Left lung (tissue), 10 donors: ENCODE measurements around the gene SLC12A7. TPM values are rescaled to one million over a fixed set of nuclear protein-coding genes. Genes with fewer than 3 reads are reported as not detected.

ENCODE experiments used
- ATAC-seq: fragments of 200-7000 bp; cut with Tn5 transposase; one replicate; pipeline ENCODE4 v1.9.1; 2020; ENCODE audit warnings: moderate library complexity
- DNase-seq, 4 donors: peaks; one replicate each; pipeline ENCODE4 v3.0.0-alpha.2; 2013 to 2020
- H3K27ac ChIP-seq, 2 donors: fragments of 200-600 bp; sonication (generic) in 1 of 2; one replicate each; pipeline versions ENCODE4 v1.5.0 to v1.8.0; 2020 to 2021
- H3K27me3 ChIP-seq, 2 donors: fragments of 200-600 bp; sonication (generic) in 1 of 2; one replicate each; pipeline versions ENCODE4 v1.5.0 to v1.8.0; 2020 to 2021
- H3K36me3 ChIP-seq, 2 donors: fragments of 200-600 bp; sonication (generic) in 1 of 2; one replicate each; pipeline versions ENCODE4 v1.5.0 to v1.8.0; 2020 to 2021
- H3K4me1 ChIP-seq, 2 donors: fragments of 200-600 bp; one replicate each; pipeline ENCODE4 v1.8.0; 2021
- H3K4me3 ChIP-seq, 2 donors: fragments of 200-600 bp; sonication (generic) in 1 of 2; one replicate each; pipeline versions ENCODE4 v1.5.0 to v1.8.0; 2020 to 2021; ENCODE audit warnings: mild to moderate bottlenecking in 1 of 2
- H3K9me3 ChIP-seq, 2 donors: fragments of 200-600 bp; sonication (generic) in 1 of 2; one replicate each; pipeline versions ENCODE4 v1.5.0 to v1.8.0; 2020 to 2021
- CTCF ChIP-seq, 2 donors: fragments of 200-600 bp; sonication (generic) in 1 of 2; IDR thresholded peaks; one replicate each; pipeline versions ENCODE4 v1.5.0 to v1.8.0; 2021; ENCODE audit warnings: antibody characterized with exemption in 2 of 2
- intact Hi-C, 2 donors: fragments of 100-400 bp; cut with DNase I; formaldehyde crosslinking; loops; one replicate each; pipeline versions ENCODE4 v1.11.2 to v1.14.2; 2022
- polyA plus RNA-seq, 6 donors: library from polyadenylated mRNA; unstranded; fragments of 120-200 nt; gene quantifications; one replicate each; pipeline ENCODE4 v1.2.1, GENCODE V29; 2013; ENCODE audit not compliant: insufficient read length in 6 of 6
- total RNA-seq, 2 donors: library from RNA; stranded (reverse); fragmentation: NEBNext Ultra II Directional; extraction: Animal tissue kit (Norgen Biotek cat#: 25700); gene quantifications; one replicate each; pipeline ENCODE4 v1.2.1, GENCODE V29; 2021
- donor health status: DM: no; HTN: yes; CAD: no.
- donor health status: DM: no; HTN: no; CAD: no.

SLC12A7 gene
- total and polyA plus RNA-seq, 8 donors, result 28.1 to 45.0 (median 32.3) TPM

GRCh38 chr5:1068895-1069719 is 42.8 kb downstream of the SLC12A7 start:
- ATAC-seq (no peak), DNase-seq (peak in 1 of 4 donors; percentile 77)
- Histone ChIP-seq H3K27ac (no peak overlapping the region), H3K27me3 (no peaks in the 10 kb centered on the region), H3K4me1 (no peaks in the 10 kb centered on the region), H3K4me3 (no peak overlapping the region), H3K9me3 (no peaks in the 10 kb centered on the region), H3K36me3 (peaks cover 0 to 59% of the 10 kb centered on the region in 2 donors)
- intact Hi-C loops, result no loop called here
- no peak for TF ChIP-seq CTCF (IDR thresholded peaks at IDR 0.05)

GRCh38 chr5:1068204-1068894 is 43.5 kb downstream of the SLC12A7 start:
- Histone ChIP-seq H3K36me3 (peaks cover 0 to 57% of the 10 kb centered on the region in 2 donors), H3K9me3 (no peaks in the 10 kb centered on the region), H3K27me3 (no peaks in the 10 kb centered on the region), H3K27ac (no peak overlapping the region), H3K4me1 (no peaks in the 10 kb centered on the region), H3K4me3 (no peak overlapping the region)
- intact Hi-C loops, result no loop called here
- ATAC-seq, result peak; percentile 34
- peak in 1 of 4 donors; percentile 70 for DNase-seq
- no peak for TF ChIP-seq CTCF (IDR thresholded peaks at IDR 0.05)

GRCh38 chr5:1067141-1068121 is 44.4 kb downstream of the SLC12A7 start:
- intact Hi-C loops, result no loop called here
- peak in 1 of 4 donors; percentile 76 for DNase-seq
- TF ChIP-seq CTCF (IDR thresholded peaks at IDR 0.05), result no peak
- H3K9me3 ChIP-seq, result no peaks in the 10 kb centered on the region
- no peak for ATAC-seq
- no peaks in the 10 kb centered on the region for H3K4me1 ChIP-seq
- no peak overlapping the region for H3K27ac ChIP-seq
- peaks cover 0 to 63% of the 10 kb centered on the region in 2 donors for H3K36me3 ChIP-seq
- H3K27me3 ChIP-seq, result no peaks in the 10 kb centered on the region
- H3K4me3 ChIP-seq, result no peak overlapping the region

- H3K4me1 ChIP-seq, result no peaks in the 10 kb centered on the region
- no peak overlapping the region for H3K4me3 ChIP-seq
- peak in 1 of 4 donors; percentile 63 for DNase-seq
- no peak for ATAC-seq
- H3K27ac ChIP-seq, result no peak overlapping the region
- H3K27me3 ChIP-seq, result no peaks in the 10 kb centered on the region
- no peaks in the 10 kb centered on the region for H3K9me3 ChIP-seq
- intact Hi-C loops, result no loop called here
- H3K36me3 ChIP-seq, result peaks cover 0 to 71% of the 10 kb centered on the region in 2 donors
- TF ChIP-seq CTCF (IDR thresholded peaks at IDR 0.05), result no peak
These were observed 45.2 kb downstream of the SLC12A7 start for GRCh38 chr5:1066676-1067075.
